Measurements from ENCODE around the gene USP24.

Gene USP24

DNA sequence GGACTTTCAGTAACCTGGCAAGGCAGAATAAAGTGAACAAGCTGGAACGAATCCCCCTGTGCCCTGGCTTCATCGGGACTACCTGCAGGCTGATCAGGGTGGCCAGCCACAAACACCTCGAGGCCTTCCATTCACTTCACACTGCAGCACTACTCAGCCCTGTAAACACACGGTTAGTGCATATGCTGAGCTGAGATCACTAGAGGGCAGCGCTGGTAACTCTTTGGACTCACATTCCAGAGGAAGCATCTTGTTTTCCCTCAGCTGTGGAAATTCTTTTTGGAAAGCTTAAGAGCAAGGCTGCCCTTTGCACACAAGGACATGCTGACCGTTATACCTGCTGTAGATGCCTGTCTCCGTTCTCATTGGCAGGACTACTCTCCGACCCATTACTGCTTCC is 143.7 kb downstream of the USP24 start:
- Histone ChIP-seq H3K9me3 (ENCODE audit: insufficient read depth, low read depth, low read length) (no peaks in the 10 kb centered on the region), H3K36me3 (ENCODE audit: insufficient read depth, low read length) (peaks cover 95% of the 10 kb centered on the region), H4K20me1 (ENCODE audit: insufficient read depth, low read length, poor library complexity, severe bottlenecking) (no peaks in the 10 kb centered on the region), H3K4me1 (ENCODE audit: insufficient read depth, low read length, poor library complexity, severe bottlenecking) (no peaks in the 10 kb centered on the region), H3K4me3 (ENCODE audit: low read length, poor library complexity, severe bottlenecking) (no peak overlapping the region), H3K4me2 (ENCODE audit: low read depth, low read length, poor library complexity, severe bottlenecking) (no peak overlapping the region), H3K9me2 (replicated peaks; ENCODE audit: low read depth, low read length) (no peaks in the 10 kb centered on the region), H3K79me2 (ENCODE audit: insufficient read depth, low read length) (no peaks in the 10 kb centered on the region), H3K27me3 (ENCODE audit: insufficient read depth, low read length, poor library complexity, severe bottlenecking) (no peaks in the 10 kb centered on the region), H3F3A (ENCODE audit: low read depth) (no peaks in the 10 kb centered on the region), H2AFZ (ENCODE audit: low read length) (no peak overlapping the region), H3K9ac (ENCODE audit: low read depth, low read length, poor library complexity, severe bottlenecking) (no peak overlapping the region)
- TF ChIP-seq, protein P1, sequence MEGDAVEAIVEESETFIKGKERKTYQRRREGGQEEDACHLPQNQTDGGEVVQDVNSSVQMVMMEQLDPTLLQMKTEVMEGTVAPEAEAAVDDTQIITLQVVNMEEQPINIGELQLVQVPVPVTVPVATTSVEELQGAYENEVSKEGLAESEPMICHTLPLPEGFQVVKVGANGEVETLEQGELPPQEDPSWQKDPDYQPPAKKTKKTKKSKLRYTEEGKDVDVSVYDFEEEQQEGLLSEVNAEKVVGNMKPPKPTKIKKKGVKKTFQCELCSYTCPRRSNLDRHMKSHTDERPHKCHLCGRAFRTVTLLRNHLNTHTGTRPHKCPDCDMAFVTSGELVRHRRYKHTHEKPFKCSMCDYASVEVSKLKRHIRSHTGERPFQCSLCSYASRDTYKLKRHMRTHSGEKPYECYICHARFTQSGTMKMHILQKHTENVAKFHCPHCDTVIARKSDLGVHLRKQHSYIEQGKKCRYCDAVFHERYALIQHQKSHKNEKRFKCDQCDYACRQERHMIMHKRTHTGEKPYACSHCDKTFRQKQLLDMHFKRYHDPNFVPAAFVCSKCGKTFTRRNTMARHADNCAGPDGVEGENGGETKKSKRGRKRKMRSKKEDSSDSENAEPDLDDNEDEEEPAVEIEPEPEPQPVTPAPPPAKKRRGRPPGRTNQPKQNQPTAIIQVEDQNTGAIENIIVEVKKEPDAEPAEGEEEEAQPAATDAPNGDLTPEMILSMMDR (conservative IDR thresholded peaks at IDR 0.05; ENCODE audit: low read length) = peak; percentile 70
- TF ChIP-seq EZH2phosphoT487 (IDR thresholded peaks at IDR 0.05; ENCODE audit: borderline replicate concordance) = no peak

DNA sequence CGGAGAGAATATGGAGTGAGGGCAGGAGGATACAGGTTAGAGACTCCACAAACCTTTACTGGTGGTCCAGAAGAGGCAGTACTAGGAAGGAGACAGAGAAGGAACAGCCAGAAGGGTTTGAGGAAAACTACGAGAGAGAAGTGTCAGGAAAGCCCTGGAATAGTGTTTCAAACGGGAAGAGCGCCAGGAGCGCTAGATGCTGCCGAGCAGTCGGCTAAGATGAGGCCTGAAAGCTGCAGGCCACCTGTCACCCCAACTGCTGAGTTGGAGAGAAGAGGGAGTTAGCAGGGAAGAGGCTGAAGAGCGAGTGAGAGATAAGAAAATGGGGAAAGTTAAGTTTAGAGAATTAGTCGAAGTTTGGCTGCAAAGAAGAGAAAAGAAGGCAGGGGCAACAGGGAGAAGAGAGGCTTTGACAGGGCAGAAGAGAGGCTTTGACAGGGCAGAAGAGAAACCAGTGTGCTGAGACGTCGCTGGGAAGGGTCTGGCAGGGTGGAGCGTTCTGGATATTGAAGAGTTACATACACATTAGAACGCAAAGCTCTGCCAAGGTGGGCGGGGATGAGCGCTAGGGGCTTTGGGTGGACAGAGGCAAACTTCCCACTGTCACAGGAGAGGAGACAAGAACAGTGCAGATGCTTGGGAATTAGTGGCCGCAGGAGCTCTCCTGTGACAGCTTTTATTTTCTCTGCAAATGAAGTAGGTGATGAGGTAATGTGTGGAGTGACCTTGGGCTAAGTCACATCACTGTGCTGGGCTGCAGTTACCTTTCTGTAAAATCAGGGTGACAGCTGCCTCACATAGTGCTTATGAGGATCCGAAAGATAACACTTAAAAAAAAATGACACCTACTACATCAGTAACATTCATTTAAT is 144.6 kb downstream of the USP24 start:
- no peak overlapping the region for H3K9ac ChIP-seq (ENCODE audit: low read depth, low read length, poor library complexity, severe bottlenecking)
- H3K27me3 ChIP-seq (ENCODE audit: insufficient read depth, low read length, poor library complexity, severe bottlenecking) = no peaks in the 10 kb centered on the region
- no peaks in the 10 kb centered on the region for H3K9me3 ChIP-seq (ENCODE audit: insufficient read depth, low read depth, low read length)
- no peaks in the 10 kb centered on the region for H3K9me2 ChIP-seq (replicated peaks; ENCODE audit: low read depth, low read length)
- no peaks in the 10 kb centered on the region for H3F3A ChIP-seq (ENCODE audit: low read depth)
- H3K4me2 ChIP-seq (ENCODE audit: low read depth, low read length, poor library complexity, severe bottlenecking) = no peak overlapping the region
- no peak overlapping the region for H2AFZ ChIP-seq (ENCODE audit: low read length)
- TF ChIP-seq EZH2phosphoT487 (IDR thresholded peaks at IDR 0.05; ENCODE audit: borderline replicate concordance) = no peak
- TF ChIP-seq, protein P1 (conservative IDR thresholded peaks at IDR 0.05; ENCODE audit: low read length) = no peak
- peaks cover 86% of the 10 kb centered on the region for H3K36me3 ChIP-seq (ENCODE audit: insufficient read depth, low read length)
- no peak overlapping the region for H3K4me3 ChIP-seq (ENCODE audit: low read length, poor library complexity, severe bottlenecking)
- H3K4me1 ChIP-seq (ENCODE audit: insufficient read depth, low read length, poor library complexity, severe bottlenecking) = no peaks in the 10 kb centered on the region
- H4K20me1 ChIP-seq (ENCODE audit: insufficient read depth, low read length, poor library complexity, severe bottlenecking) = no peaks in the 10 kb centered on the region
- no peaks in the 10 kb centered on the region for H3K79me2 ChIP-seq (ENCODE audit: insufficient read depth, low read length)

DNA sequence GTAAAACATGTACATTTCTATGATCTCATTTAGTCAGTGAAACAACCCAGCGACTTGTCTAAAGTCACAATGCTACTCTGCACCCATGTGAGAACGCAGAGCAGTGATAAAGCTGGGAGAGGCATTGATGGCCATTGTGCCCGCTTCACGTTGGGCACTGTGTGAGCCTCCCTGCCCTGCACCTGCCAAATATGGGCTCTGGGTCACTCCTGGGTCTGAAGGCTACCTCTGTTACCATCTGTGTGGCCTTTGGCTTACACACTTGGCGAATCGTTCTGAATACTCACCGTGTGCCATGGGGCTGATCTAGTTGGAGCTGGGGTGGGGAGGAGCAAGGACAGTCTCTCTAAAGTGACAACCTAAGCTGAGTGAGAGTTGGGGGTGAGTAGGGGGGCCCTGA is 145.9 kb downstream of the USP24 start:
- Histone ChIP-seq H3K4me2 (ENCODE audit: low read depth, low read length, poor library complexity, severe bottlenecking) (no peak overlapping the region), H3K4me1 (ENCODE audit: insufficient read depth, low read length, poor library complexity, severe bottlenecking) (no peaks in the 10 kb centered on the region), H3K36me3 (ENCODE audit: insufficient read depth, low read length) (peaks cover 74% of the 10 kb centered on the region), H3K9me3 (ENCODE audit: insufficient read depth, low read depth, low read length) (no peaks in the 10 kb centered on the region), H3K9ac (ENCODE audit: low read depth, low read length, poor library complexity, severe bottlenecking) (no peak overlapping the region), H4K20me1 (ENCODE audit: insufficient read depth, low read length, poor library complexity, severe bottlenecking) (no peaks in the 10 kb centered on the region), H3F3A (ENCODE audit: low read depth) (no peaks in the 10 kb centered on the region), H3K4me3 (ENCODE audit: low read length, poor library complexity, severe bottlenecking) (no peak overlapping the region), H3K27me3 (ENCODE audit: insufficient read depth, low read length, poor library complexity, severe bottlenecking) (no peaks in the 10 kb centered on the region), H2AFZ (ENCODE audit: low read length) (no peak overlapping the region), H3K9me2 (replicated peaks; ENCODE audit: low read depth, low read length) (no peaks in the 10 kb centered on the region), H3K79me2 (ENCODE audit: insufficient read depth, low read length) (no peaks in the 10 kb centered on the region)
- TF ChIP-seq EZH2phosphoT487 (IDR thresholded peaks at IDR 0.05; ENCODE audit: borderline replicate concordance) = no peak
- TF ChIP-seq, protein P1 (conservative IDR thresholded peaks at IDR 0.05; ENCODE audit: low read length) = no peak
